Stomach (tissue), 9 donors: Measurements from ENCODE around the gene UBE2D2. TPM values are rescaled to one million over a fixed set of nuclear protein-coding genes. Genes with fewer than 3 reads are reported as not detected.
"Not testable (repeated sequence)": the region's sequence is repeated elsewhere in the genome, so short reads cannot be mapped to it uniquely, and the experiment has no call there.

Experiments used
- DNase-seq, 2 donors: peaks; one replicate each; pipeline versions ENCODE4 v3.0.0 to v3.0.0-alpha.2; 2013 to 2019
- H3K27ac ChIP-seq, 5 donors: fragments of 200-600 bp in 4 of 5; sonication (generic) in 4 of 5; one replicate each; pipeline ENCODE4 v1.5.1; 2013 to 2019; ENCODE audit warnings: mild to moderate bottlenecking in 1 of 5, moderate library complexity in 1 of 5
- H3K27me3 ChIP-seq, 3 donors: fragments of 200-600 bp; sonication (generic); one replicate each; pipeline ENCODE4 v1.5.1; 2017 to 2019; ENCODE audit warnings: mixed run types in 1 of 3
- H3K36me3 ChIP-seq, 4 donors: fragments of 200-600 bp; sonication (generic); 1 replicate in 3 of 4; 2 replicates in 1 of 4; pipeline ENCODE4 v1.5.1; 2016 to 2019
- H3K4me1 ChIP-seq, 4 donors: fragments of 200-600 bp; sonication (generic); one replicate each; pipeline ENCODE4 v1.5.1; 2016 to 2019
- H3K4me3 ChIP-seq, 4 donors: fragments of 200-600 bp; sonication (generic) in 3 of 4; one replicate each; pipeline ENCODE4 v1.5.1; 2016 to 2019; ENCODE audit warnings: mild to moderate bottlenecking in 1 of 4
- H3K9me3 ChIP-seq, 4 donors: fragments of 200-600 bp; sonication (generic); one replicate each; pipeline ENCODE4 v1.5.1; 2016 to 2019
- EP300 ChIP-seq: sonication (generic); formaldehyde crosslinking; IDR thresholded peaks from one replicate; pipeline ENCODE4 v1.6.1; 2017; ENCODE audit warnings: antibody characterized with exemption
- POLR2A ChIP-seq, 4 donors: fragments of 450-650 bp; IDR thresholded peaks; one replicate each; pipeline ENCODE4 v1.6.1; 2016; ENCODE audit warnings: antibody characterized with exemption in 4 of 4, control low read depth in 2 of 4, mild to moderate bottlenecking in 1 of 4, moderate library complexity in 1 of 4
- POLR2AphosphoS5 ChIP-seq, 3 donors: sonication (generic); formaldehyde crosslinking; IDR thresholded peaks; one replicate each; pipeline ENCODE4 v1.6.1; 2016; ENCODE audit warnings: antibody characterized with exemption in 3 of 3
- WGBS, 5 donors: extraction: QIAGEN DNeasy Blood & Tissue Kit in 3 of 5; methylation state at CpG; one replicate each; pipeline versions ENCODE4 v1.1.5 to v1.1.7; 2013 to 2018; 5-methylcytosine and 5-hydroxymethylcytosine counted together
- intact Hi-C: fragments of 100-400 bp; cut with DNase I; formaldehyde crosslinking; loops from one replicate; pipeline ENCODE4 v1.15.1; 2023; ENCODE audit warnings: low total_unique reads
- polyA plus RNA-seq, 3 donors: library from polyadenylated mRNA; stranded (reverse); fragments of 200-250 nt; gene quantifications; one replicate each; pipeline ENCODE4 v1.2.3, GENCODE V29; 2013
- total RNA-seq, 5 donors: library from RNA; depleted of rRNA; stranded (reverse); fragments of >200 nt; gene quantifications; one replicate each; pipeline versions ENCODE4 v1.1.0 to v1.2.3, GENCODE V29; 2014 to 2016
- TF ChIP-seq, protein P1 (sequence below), 7 experiments: fragments of 450-650 bp in 4 of 7; fragments of 200-600 bp in 3 of 7; sonication (generic) in 3 of 7; IDR thresholded peaks; one replicate each; pipeline ENCODE4 v1.5.1; 2016 to 2019; ENCODE audit warnings: antibody characterized with exemption in 7 of 7, control low read depth in 2 of 7, mild to moderate bottlenecking in 1 of 7
- donor health status: healthy with polysubstance abuse.
- donor health status: Bipolar disorder and iron deficiency.
- donor health status: healthy.

Gene UBE2D2
- total and polyA plus RNA-seq, 8 donors = 29.8 to 220 (median 75.6) TPM

DNA sequence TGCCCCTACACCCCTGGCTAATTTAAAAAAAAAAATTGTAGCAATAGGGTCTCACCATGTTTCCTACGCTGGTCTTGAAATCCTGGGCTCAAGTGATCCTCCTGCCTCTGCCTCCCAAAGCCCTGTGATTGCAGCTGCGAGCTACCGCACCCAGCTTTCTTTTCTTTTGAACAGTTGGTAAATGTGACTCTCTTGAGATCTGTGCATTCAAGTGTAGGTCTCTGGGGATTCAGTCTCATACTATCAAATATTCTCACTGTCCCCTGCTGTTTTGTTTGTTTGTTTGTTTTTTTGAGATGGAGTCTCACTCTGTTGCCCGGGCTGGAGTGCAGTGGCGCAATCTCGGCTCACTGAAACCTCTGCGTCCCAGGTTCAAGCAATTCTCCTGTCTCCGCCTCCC is 44.7 kb downstream of the UBE2D2 start:
- no peak for DNase-seq
- Histone ChIP-seq H3K4me3 (no peak overlapping the region), H3K4me1 (peaks cover 0 to 24% (median 7%) of the 10 kb centered on the region in 4 donors), H3K9me3 (no peaks in the 10 kb centered on the region), H3K27ac (no peak overlapping the region), H3K36me3 (peaks cover 21 to 57% (median 49%) of the 10 kb centered on the region in 4 donors), H3K27me3 (no peaks in the 10 kb centered on the region)
- TF ChIP-seq POLR2AphosphoS5 (IDR thresholded peaks at IDR 0.05) (no peak), POLR2A (IDR thresholded peaks at IDR 0.05) (no peak), EP300 (no peak)
- TF ChIP-seq, protein P1, sequence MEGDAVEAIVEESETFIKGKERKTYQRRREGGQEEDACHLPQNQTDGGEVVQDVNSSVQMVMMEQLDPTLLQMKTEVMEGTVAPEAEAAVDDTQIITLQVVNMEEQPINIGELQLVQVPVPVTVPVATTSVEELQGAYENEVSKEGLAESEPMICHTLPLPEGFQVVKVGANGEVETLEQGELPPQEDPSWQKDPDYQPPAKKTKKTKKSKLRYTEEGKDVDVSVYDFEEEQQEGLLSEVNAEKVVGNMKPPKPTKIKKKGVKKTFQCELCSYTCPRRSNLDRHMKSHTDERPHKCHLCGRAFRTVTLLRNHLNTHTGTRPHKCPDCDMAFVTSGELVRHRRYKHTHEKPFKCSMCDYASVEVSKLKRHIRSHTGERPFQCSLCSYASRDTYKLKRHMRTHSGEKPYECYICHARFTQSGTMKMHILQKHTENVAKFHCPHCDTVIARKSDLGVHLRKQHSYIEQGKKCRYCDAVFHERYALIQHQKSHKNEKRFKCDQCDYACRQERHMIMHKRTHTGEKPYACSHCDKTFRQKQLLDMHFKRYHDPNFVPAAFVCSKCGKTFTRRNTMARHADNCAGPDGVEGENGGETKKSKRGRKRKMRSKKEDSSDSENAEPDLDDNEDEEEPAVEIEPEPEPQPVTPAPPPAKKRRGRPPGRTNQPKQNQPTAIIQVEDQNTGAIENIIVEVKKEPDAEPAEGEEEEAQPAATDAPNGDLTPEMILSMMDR (IDR thresholded peaks at IDR 0.05) = no peak
- WGBS, 5 donors = 95 to 99% (median 98%) methylated on average over 8 of the region's 8 CpGs
- intact Hi-C loops = no loop called here

DNA sequence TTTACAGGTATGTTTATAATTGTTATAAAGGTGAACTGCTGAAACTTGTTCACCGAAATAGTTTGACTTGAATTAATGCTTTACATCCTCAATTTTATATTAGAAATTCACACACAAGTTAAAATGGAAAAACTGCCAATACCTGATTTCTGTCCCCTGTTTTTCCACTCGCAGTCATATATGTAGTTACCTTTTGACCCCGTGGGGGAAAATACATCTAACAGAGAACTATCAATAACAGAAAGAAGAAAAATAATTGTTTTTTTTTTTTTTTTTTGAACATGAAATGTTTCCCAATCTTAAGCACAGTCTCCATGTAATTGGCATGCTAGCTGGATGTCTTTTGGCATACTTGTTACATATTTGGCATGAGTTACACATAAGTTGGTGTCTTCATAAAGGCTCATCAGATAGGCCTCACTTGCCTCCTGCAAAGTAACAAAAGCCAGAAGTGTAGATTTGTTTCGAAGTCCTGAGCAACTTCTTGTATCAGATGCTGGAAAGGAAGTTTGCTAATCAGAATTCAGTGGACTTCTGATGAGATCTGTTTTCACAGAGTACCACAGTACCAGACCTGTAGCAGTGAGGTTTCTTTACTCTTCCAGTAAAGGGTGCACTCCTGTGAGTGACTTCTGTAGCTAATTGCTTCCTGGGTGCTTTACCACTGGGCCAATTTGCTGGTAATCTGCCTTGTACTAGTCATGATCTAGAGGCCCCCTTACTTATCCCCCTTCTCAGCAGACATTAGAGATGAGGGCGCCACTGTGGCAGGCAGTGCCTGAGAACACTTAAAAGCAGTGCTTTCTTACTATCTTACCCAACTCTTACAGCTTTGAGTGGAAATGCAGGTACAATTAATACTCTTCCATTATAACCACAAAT is 50.8 kb downstream of the UBE2D2 start:
- TF ChIP-seq, protein P1 (IDR thresholded peaks at IDR 0.05) = no peak
- TF ChIP-seq EP300 (no peak), POLR2A (IDR thresholded peaks at IDR 0.05) (no peak), POLR2AphosphoS5 (IDR thresholded peaks at IDR 0.05) (no peak)
- 82 to 89% (median 88%) methylated on average over 5 of the region's 5 CpGs for WGBS, 5 donors
- no peak for DNase-seq
- intact Hi-C loops = no loop called here
- peaks cover 4 to 38% (median 33%) of the 10 kb centered on the region in 4 donors for H3K36me3 ChIP-seq
- H3K4me3 ChIP-seq = no peak overlapping the region
- H3K27ac ChIP-seq = no peak overlapping the region
- H3K4me1 ChIP-seq = peaks cover 0 to 35% (median 16%) of the 10 kb centered on the region in 4 donors
- H3K9me3 ChIP-seq = no peaks in the 10 kb centered on the region
- H3K27me3 ChIP-seq = no peaks in the 10 kb centered on the region

DNA sequence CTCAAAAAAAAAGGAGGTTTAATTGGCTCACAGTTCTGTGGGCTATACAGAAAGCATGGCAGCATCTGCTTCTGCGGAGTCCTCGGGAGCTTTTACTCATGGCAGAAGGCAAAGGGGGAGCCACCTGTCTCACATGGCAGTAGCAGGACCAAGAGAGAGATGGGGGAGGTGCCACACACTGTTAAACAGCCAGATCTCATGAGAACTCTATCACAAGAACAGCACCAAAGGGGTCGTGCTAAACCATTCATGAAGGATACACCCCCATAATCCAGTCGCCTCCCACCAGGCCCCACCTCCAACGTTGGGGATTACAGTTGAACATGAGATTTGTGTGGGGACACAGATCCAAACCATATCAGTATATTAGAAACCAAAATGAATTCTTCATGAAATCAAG is 58.7 kb downstream of the UBE2D2 start:
- 77 to 85% (median 82%) methylated on average over 5 of the region's 5 CpGs for WGBS, 5 donors
- Histone ChIP-seq H3K27me3 (no peaks in the 10 kb centered on the region), H3K27ac (no peak overlapping the region), H3K36me3 (peaks cover 38 to 99% (median 98%) of the 10 kb centered on the region in 4 donors), H3K9me3 (no peaks in the 10 kb centered on the region), H3K4me3 (no peak overlapping the region), H3K4me1 (peaks cover 0 to 5% (median 0%) of the 10 kb centered on the region in 4 donors)
- intact Hi-C loops = no loop called here
- TF ChIP-seq EP300 (no peak), POLR2A (IDR thresholded peaks at IDR 0.05) (no peak)
- TF ChIP-seq, protein P1 (IDR thresholded peaks at IDR 0.05) = no peak
- no peak for DNase-seq

DNA sequence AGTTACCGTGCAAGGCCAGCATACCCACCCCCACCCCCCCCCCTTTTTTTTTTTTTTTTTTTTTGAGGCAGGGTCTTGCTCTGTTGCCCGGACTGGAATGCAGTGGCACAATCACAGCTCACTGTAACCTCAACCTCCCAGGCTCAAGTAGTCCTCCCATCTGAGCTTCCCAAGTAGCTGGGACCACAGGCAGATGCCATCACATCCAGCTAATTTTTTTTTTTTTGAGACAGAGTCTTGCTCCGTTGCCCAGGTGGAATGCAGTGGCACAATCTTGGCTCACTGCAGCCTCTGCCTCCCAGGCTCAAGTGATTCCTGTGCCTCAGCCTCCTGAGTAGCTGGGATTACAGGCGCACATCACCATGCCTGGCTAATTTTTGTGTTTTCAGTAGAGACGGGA is 64.3 kb downstream of the UBE2D2 start:
- H3K27ac ChIP-seq, intact Hi-C loops, H3K9me3 ChIP-seq, H3K4me3 ChIP-seq, H3K4me1 ChIP-seq, H3K27me3 ChIP-seq: not testable (repeated sequence)
- WGBS, 5 donors = 87 to 96% (median 92%) methylated on average over 5 of the region's 5 CpGs
- peak in 1 of 2 donors; percentile 14 for DNase-seq
- H3K36me3 ChIP-seq = peaks cover 43 to 98% (median 98%) of the 10 kb centered on the region in 4 donors

DNA sequence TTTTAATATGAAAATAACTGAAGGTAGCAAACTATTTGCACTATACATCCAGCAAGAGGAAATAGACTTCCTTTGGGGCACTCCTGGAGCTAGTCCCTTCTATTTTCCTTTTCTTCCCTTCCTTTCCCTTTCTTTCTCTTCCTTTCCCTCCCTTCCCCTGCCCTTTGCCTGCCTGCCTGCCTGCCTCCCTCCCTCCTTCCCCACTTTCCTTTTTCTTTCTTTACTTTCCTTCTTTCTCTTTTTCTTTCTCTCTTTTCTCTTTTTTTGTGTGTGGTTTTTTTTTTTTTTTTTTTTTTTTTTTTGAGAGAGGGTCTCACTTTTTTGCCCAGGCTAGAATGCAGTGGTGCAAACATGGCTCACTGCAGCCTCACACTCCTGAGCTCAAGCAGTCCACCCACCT is 69.7 kb downstream of the UBE2D2 start:
- Histone ChIP-seq H3K27me3 (no peaks in the 10 kb centered on the region), H3K4me3 (no peak overlapping the region), H3K27ac (no peak overlapping the region), H3K9me3 (no peaks in the 10 kb centered on the region), H3K4me1 (peaks cover 8 to 19% (median 13%) of the 10 kb centered on the region in 4 donors), H3K36me3 (peaks cover 19 to 58% (median 48%) of the 10 kb centered on the region in 4 donors)
- intact Hi-C loops = loop anchor here (5.0 kb wide), 2 partner anchors 61 to 136 kb away; no protein-coding TSS in a partner anchor
- TF ChIP-seq EP300 = no peak
- no peak for TF ChIP-seq POLR2A (IDR thresholded peaks at IDR 0.05)
- TF ChIP-seq, protein P1 (IDR thresholded peaks at IDR 0.05) = no peak
- TF ChIP-seq POLR2AphosphoS5 (IDR thresholded peaks at IDR 0.05) = no peak
- no peak for DNase-seq
